ENCODE data around the gene COL1A1.

The COL1A1 gene

DNA sequence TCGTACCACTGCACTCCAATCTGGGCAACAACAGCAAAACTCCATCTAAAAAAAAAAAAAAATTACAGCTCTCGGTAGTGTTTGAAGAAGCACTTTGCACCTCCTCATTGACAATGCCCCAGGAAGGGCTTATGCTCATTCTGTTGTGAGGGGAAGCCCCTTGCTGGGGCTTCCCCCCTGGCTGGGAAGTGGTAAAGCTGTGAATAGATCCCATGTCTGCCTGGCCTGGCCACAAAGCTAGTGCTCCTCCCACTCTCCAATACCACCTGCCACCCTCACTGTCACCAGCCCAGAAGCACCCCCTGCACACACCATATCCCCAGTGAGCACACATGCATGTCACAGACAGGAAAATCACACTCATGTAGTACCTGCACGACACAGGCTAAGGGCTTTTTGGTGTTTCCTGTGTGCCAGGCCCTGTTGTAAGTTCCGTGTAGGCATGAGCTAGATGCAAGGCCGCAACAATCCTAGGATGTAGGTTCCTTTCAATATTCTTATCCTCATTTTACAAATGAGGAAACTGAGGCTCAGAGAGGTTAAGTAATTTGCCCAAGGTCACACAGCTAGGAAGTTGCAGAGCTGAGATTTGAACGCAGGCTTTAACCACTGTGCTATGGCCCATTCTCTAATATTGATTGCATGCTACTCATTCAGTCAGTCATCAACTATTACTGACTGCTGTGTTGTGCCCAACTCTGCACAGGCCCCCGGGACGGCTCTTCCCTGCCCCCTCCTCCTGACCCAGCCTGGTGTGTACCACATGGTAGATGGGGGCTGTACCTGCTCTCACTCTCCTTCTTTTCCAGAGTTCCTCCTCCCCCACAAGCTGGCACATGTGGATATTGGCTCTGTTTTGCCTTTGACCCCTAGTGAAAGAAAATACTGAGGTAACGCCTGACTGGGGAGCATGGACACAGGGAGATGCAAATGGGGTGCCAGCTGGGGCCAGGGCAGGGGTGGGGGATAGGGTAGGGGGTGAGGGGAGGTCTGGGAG, 11.9 kb upstream of the COL1A1 start:
- no peak for DNase-seq

GRCh38 chr17:50212121-50212843, 10.9 kb upstream of the COL1A1 start:
- DNase-seq, result no peak

DNA sequence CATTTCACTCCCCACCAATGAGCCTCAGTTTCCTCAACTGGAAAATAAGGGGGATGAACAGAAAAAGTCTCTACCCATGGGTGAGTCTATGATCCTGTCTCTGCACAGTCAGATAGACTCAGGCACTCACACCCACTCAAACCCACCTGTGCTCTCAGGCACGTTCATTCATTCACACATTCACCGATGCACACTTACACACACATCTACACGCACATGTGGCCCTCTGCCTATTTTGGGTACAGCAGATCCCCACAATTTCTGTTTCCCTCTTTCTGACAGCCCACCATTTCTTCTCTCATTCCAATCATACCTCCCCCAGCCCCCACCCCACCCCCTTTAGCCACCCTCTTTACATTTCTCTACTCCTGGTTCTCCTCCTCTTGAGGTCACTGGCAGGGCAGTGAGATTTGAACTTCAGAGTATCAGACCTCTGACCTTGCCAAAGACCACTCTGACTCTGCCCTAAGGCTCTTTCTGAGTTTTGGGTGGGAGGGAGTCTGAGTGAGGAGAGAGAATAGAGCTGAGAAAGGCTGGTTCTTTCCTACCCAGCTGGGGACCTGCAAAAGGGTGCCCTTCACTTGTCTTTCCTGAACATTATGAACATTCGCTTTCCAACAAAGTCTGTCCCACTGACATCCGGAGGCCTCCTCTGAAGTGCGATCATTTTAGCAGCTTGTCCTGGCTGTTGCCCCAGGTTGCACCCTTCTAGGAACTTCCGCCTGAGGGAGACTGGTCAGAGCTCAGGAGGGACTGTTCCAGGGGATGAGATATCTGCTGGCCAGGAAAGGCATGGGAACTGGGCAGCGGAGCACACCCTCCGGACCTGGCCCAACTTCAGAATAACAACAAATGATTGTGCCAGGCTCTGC, 10.1 kb upstream of the COL1A1 start:
- no peak for DNase-seq

DNA sequence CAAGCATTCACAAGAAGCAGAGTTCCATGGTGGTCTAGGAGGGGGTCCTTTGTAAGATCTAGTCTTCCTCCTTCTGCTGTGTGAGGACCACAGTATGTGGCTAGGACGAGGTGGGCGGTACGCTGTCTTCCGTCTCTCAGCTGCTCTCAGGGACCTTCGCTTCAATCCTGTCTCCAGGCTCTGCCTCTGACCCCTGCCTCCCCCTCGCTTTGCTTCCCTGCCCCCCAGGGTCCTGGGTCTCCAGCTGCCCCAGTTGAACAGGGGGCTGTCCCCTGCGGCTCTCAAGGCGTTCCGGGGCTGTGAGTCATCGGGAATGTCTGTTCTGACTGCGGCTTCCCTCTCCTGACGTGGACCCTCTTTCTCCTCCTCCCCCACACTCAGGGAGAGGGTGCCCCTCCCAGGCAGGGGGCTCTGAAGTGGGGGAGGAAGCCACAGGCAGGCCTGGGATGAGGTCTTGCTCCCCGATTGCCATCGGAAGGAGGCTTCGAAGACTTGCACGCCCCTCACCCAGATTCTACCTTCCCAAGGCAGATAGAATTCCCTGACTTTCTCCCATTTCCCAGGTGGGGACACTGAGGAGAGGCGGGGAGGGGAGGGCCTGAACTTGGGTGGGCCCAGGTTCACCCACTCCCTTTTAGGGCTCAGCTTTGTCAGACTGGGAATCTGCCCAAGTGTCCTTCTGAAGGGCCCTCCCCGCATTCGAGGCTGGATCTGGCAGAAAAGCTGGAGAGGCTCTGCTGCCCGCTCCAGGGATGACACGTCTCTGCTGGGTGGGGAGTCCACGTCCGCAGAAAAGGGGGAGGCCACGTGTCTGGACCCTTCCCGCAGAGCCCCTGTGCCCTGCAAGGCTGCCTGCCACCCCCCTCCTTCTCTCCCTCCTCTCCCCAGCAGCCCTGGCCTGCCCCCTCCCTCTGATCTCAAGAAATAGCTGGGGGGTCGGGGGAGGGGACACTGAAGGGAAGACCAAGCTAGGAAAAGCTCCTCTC, 9.1 kb upstream of the COL1A1 start:
- no peak for DNase-seq

GRCh38 chr17:50209472-50210239, 8.2 kb upstream of the COL1A1 start:
- DNase-seq, result no peak

DNA sequence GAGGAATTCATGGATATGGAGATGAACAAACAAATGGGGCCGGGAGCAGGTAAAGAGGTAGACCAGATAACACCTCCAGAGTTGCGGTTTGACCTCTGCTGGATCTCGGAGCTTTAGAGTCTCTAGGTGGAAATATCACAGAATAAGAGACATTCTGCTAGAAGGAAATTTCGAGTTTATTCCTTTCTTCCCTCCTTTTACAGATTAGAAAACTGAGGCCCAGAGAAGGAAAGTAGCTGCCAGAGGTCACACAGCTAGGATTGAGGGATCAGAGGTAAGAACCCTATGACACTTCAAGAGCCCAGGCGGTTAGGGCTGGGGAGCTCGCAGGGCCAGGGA, 7.7 kb upstream of the COL1A1 start:
- no peak for DNase-seq

- no peak for DNase-seq
Observed at GRCh38 chr17:50208611-50209061, 7.2 kb upstream of the COL1A1 start.

- no peak for DNase-seq
Observed at GRCh38 chr17:50207792-50208567, 6.5 kb upstream of the COL1A1 start.

- DNase-seq, result no peak
Observed at GRCh38 chr17:50207315-50207714, 5.9 kb upstream of the COL1A1 start.

GRCh38 chr17:50206604-50207293, 5.3 kb upstream of the COL1A1 start:
- DNase-seq, result no peak

- no peak for DNase-seq
Observed at GRCh38 chr17:50205963-50206505, 4.6 kb upstream of the COL1A1 start.

GRCh38 chr17:50205111-50205962, 3.9 kb upstream of the COL1A1 start:
- no peak for DNase-seq

GRCh38 chr17:50204431-50204830, 3.0 kb upstream of the COL1A1 start:
- DNase-seq, result no peak

DNA sequence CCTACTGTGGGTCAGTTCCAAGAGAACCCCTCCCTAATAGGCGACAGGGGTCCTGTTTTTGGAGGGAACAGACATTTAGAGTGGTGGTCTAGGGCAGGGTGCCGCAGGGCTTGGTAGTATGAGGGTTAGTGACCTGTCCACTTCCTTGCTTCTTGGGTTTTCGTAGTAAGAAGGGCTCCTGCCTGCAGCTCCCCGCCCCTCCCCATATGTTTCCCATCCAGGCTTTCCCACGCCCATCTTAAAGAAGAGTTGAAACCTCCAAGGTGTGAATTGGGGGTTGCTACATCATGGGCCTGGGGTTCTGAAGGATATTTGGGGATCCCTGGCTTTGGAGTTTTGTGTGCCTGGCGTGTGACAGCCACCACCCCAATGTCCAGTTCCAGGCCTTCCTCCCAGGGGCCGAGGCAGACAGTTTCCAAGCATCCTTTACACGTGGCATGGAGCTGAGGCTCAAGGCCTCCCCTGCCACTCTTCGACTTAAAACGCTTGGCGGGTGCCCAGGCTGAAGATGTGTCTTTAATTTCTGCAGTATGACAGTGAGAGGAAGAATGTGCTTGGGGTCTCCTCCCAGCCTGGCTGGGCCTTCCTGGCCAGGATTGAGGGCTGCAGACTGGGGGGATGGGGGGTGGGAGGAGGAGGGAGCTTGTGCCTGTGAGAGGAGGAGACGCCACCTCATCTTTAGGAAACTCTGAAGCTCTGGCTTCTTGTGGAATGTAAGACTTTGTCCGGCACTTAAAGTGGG, 2.3 kb upstream of the COL1A1 start:
- no peak for DNase-seq

DNA sequence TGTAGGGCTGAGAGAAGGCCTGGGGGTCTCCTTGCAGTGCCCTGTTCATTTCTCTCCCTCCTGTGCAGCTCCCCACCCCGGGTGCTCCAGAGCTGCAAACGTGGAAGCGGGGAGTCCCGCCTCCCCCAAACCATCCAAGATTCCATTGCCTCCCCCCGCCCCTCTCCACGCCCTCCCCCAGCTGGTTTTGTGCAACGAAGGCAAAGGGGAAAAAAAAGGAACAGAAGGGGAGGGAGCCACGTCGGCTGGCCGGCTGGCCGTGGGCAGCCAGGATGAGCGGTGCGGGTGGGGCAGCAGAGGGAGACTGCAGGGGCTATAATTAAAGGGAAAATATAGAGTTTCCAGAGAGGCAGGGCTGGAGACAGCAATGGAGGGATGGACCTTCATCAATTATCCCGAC, 1.7 kb upstream of the COL1A1 start:
- DNase-seq, result no peak

- no peak for DNase-seq
Observed at GRCh38 chr17:50200457-50201275, 765 bp downstream of the COL1A1 start.

Data from NCI-H187 treated with DMSO at 0.1 percent for 48 hours (cell line).